NCI-H69 (cell line): ENCODE measurements around the gene LGALS3BP.
"Not testable (repeated sequence)": the region's sequence is repeated elsewhere in the genome, so short reads cannot be mapped to it uniquely, and the experiment has no call there.

Source experiments
- DNase-seq: peaks from one replicate; lab custom pipeline; 2025; lab: John Stamatoyannopoulos, UW

LGALS3BP gene, protein sequence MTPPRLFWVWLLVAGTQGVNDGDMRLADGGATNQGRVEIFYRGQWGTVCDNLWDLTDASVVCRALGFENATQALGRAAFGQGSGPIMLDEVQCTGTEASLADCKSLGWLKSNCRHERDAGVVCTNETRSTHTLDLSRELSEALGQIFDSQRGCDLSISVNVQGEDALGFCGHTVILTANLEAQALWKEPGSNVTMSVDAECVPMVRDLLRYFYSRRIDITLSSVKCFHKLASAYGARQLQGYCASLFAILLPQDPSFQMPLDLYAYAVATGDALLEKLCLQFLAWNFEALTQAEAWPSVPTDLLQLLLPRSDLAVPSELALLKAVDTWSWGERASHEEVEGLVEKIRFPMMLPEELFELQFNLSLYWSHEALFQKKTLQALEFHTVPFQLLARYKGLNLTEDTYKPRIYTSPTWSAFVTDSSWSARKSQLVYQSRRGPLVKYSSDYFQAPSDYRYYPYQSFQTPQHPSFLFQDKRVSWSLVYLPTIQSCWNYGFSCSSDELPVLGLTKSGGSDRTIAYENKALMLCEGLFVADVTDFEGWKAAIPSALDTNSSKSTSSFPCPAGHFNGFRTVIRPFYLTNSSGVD

DNA sequence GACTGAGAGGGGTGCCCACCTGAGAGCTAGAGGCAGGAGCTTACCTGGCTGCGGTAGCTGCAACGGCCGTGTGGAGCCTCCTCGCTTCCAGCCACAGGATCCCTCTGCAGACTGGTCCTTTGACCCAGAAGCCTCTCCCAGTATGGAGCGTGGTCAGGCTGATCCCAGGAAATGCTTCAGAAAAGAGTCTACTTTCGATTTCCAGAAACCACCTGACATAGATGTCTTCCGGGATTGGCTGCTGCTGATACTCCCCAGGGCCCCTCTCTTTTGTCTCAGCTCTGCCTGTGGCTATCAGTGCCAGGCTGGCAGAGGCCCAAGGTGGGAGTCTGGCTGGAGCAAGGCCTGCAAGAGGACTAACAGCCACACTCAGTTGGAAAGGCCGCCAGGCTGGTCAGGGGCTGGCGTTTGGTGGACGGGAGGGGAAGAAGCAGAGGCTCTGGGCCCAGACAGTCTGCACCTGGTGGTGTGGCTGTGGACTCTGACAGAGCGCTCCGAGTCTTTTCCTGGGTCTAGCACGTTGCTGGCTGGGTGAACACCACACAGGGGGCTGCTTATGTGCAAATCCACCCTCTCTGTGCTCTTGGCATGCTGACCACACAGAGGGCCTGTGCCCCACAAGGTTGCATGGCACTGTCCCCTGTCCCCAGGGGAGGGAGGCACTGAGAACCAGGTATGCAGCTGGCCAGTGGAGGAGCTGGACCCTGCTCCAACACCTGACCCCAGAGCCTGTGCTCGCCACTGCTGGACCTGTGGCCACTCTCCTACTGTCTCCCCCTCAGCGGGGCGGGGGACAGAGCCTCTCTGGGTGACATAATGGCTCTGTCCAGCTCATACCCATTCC, at the start of gene LGALS3BP:
LGALS3BP (minus strand) TSS at position 144 of the 844 bp plus-strand sequence. CDS start 2,732 bp downstream, outside the sequence.
- DNase-seq = peak; percentile 98

DNA sequence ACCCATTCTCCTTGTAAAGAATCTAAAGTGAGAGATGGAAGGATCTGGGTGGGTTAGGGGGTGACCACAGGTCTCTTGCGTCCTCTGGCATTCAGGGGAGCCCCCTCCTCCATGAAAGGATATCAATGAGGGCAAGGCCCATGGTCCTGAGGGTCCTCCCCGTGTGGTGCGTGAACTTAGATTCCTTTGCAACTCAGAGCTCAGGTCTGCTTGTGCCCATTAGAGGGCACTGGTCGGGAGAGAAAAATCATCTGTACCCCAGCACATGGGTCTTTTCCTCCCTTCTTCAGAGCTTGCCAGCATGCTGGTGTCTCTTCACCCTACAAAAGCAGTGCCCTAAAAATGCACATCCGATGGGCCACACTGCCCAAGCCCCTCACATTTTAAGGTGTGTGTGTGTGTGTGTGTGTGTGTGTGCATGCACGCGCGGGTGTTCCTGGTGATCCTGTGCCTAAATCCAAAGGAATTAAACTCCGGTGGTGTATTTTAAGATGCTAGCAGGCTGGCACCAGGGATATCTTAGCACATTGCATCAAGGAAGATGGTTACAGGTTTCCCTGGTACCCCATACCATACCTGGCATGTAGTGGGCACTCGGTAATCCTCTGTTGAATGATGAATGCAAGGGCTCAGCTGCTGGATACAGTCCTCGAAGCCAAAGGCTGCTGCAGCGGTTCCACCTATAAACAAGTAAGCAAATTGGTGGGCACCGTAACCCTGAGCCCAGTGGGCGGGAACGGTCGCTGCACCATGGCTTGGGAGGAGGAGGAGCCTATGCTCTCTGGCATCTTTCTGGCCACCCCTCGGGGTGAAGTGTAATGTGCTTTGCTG, 49.0 kb upstream of the LGALS3BP start:
- DNase-seq = peak; percentile 41

DNA sequence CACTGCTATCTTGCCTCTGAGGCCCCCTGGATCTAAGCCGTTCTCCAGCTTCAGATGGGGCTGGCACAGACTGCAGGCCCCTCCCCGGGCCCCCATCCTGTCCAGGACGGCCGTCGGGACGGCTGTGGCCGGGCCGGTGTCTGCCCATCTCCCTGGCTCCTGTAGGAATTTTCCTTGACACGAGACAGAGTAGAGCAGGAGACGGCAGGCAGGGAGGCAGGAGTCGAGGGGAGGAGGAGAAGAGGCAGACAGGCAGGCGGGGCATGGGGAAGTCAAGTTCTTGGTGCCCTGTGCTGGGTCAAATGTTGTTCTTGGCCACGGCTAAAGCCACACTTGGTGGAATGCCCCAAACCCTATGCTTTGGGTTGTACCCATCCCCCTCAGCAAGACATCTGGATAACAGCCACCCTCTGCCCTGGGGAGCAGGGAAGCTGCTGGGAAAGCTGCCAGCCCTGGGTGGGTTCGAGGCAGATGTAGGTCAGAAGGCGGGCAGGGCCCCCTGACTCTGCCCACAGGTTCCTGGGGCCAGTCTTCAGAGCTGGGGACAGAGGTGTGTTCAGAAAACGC, 48.3 kb upstream of the LGALS3BP start:
- peak; percentile 62 for DNase-seq

DNA sequence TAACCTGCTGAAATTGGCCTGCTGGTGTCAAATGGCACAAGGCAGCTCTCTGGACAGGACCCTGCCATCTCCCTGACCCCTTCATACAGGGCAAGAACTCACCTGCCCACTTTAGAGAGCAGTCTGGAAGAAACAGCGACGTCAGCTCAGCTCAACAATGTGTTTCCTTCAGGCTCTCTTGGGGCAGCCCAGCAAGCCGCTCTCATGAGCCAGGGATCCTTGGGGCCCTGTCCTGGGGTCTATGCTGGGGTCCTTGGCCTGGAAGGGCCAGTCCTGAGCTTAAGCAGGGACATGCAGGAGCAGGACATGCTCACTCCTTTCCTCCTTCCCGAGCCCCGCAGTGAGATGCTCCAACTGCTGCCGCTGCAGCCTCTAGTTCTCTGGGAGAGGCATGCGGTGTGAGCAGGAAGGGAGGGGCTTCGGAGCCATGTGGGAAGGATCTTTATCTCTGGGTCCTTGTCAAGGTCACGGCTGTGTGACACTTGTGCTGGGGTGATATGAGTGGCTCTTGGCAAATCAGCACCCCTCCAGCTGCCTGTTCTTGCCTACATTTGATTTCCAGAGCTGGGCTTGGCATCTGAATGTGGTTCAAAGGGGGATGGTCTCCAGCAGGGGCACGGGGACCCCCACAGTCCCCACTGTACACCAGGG, 47.7 kb upstream of the LGALS3BP start:
- DNase-seq = no peak

DNA sequence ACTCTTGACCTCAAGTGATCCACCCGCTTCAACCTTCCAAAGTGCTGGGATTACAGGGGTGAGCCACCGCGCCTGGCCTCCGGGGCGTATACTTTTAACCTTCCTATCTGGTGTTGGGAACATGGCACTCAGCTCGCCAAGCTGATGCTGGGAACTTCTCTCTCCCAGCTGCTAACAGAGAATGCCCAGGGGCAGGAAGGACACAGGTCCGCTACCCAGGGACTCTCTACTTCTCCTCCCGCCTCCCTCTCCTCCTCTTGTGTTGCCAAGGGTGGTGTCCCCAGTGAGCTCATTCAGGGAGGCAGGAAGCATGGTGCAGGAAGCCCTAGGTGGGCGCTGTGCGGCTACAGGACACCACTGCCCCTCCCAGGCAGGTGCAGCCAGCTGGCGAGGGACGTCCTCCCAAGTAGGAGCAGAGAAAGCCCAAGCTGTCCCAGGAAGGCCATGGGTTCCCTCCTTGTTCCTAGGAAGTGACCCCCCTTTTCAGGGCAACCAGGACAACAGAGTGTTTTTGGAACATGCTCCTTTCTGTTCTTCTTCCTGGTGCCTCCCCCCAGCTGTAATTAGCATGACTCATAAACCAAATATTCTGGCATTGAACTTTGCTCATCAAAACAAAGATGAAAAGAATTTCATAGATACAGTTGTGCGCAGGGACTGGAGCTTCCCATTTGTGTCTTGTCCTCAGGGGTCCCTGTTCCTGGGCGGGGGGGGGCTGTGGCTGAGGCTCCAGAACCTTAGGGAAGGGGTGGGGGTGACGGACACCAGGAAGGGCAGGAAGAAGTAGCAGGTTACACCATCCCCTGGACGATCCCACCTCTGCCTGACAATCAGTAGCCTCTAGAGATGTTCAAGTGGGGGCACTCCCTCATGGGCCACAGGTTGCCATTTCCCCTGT, 46.9 kb upstream of the LGALS3BP start:
- peak; percentile 92 for DNase-seq

DNA sequence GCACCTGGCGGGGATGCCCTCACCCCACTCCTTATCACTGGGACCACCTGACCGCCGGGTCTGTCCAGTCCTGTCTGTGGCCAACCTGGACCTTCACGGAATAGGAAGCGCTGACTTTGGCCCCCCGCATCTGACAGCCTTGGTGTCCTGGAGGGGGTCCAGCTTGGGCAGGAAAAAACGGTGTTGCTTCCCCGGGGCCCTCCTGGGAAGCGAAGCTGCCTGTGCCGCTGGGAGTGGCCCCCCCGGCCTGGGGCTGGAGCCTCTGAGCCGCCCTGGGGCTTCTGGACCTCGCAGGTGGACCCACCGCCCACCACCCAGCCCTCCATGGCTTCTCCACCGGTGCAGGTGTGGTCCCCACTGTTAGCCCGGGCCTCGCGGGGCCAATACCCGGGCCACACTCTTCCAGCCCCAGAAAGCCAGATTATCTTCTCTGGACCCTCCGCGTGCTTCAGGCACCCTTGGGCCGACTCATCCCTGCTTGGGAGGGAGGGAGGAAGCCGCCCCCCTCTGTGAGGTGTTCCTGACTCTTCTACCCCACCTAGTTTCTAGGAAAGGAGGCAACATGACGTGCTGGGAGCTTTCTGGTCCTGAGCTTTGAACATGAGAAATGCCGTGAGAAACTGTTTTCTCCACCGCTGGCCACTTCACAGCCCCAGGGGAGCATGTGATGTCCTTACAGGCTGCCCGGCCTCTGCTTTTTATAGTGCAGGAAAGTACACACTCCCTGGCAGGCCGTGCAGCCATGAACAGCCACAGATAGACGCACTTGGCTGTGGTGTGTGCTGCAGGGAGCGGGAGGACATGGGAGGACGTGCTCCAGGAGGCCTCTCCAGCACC, 45.4 kb upstream of the LGALS3BP start:
- DNase-seq = no peak

DNA sequence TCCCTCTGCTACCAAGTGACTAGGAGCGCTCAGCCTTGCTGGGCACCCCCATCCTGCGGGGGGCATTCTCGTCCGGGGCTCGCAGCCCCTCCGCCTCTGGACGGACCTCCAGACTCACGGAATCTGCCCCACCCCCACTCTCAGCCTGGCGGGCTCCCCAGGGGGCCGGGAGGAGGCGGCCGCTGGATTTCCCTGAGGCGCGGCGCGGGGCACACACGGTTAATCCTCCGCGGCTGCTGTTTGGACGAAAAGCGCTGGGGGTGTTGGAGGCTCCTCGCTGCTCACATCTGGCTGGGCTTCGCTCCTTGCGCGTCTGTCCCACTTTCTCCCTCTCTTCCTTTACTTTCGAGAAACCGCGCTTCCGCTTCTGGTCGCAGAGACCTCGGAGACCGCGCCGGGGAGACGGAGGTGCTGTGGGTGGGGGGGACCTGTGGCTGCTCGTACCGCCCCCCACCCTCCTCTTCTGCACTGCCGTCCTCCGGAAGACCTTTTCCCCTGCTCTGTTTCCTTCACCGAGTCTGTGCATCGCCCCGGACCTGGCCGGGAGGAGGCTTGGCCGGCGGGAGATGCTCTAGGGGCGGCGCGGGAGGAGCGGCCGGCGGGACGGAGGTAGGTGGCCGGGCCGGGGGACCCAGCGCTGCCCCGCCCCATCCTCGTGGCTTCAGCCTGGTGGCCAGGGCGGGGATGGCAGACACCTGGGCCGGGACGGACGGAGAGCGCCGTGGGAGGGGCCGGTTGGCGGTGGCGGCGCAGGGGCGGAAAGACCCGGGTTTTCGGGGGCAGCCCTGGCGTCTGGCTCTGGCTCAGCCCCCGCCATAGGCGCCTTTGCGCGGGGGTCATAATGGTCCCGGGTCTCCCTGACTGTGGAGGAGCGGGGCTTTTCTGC, 44.4 kb upstream of the LGALS3BP start, which contains the start of gene C1QTNF1:
C1QTNF1 (plus strand) TSS at position 284 of the 886 bp plus-strand sequence. CDS start 19,800 bp downstream, outside the sequence.
- peak; percentile 73 for DNase-seq

DNA sequence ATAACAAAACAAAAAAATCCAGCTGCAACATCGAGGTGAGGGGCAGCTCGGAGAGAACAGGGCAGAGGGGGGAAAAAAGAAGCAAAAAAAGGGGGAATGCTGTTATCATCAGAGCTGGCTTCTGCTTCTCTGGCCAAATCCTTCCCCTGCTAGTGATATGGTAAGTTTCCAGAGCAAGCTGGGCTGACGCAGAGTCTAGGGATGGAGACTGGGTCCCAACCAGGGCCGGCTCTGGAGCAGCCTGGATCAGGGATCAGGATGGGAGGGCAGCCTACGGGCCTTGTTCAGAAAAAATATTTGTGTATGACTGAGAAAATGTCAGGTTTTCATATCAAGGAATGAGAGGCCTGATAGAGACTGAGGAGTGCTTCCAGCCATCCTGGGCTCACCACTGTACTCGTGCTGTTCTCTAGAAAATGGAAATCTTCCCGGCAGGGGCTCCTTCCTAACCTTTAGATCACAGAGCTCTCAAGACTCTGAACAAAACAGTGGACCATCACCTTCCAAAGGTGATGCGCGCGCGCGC, 43.5 kb upstream of the LGALS3BP start:
- DNase-seq = no peak

DNA sequence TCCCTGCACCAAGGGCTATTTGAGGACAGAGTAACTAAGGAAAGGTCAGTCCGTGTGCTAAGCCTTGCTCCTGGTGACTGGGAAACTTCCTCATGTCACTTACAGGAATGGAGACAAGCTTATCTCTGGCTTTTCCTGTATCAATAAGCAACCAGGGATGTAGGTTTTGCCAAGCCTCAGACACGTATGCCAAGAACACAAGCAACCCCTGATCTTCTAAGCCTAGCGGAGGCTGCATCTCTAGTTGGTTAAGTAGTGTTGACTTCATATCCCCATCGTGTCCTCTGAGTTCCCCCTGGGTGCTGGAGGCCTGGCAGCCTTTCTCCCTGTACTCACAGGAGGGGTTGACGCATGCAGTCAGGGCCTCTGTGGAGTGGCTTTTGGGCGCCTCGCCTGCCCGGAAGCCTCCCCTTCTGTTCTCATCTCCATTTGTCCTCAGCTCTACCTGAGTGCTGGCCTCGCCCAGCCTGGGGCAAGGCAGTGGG, 42.8 kb upstream of the LGALS3BP start:
- DNase-seq = no peak

DNA sequence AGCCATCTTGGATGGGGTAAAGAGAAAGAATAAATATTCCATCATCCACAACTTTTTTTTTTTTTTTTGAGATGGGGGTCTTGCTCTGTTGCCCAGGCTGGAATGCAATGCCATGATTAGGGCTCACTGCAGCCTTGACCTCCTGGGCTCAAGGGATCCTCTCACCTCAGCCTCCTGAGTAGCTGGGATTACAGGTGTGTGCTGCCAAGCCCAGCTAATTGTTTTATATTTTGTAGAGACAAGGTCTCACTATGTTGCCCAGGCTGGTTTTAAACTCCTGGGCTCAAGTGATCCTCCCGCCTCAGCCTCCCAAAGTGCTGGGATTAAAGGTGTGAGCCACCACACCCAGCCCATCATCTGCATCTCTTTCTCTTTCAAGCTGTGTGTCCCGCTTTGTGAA, 42.2 kb upstream of the LGALS3BP start:
- DNase-seq = not testable (repeated sequence)

DNA sequence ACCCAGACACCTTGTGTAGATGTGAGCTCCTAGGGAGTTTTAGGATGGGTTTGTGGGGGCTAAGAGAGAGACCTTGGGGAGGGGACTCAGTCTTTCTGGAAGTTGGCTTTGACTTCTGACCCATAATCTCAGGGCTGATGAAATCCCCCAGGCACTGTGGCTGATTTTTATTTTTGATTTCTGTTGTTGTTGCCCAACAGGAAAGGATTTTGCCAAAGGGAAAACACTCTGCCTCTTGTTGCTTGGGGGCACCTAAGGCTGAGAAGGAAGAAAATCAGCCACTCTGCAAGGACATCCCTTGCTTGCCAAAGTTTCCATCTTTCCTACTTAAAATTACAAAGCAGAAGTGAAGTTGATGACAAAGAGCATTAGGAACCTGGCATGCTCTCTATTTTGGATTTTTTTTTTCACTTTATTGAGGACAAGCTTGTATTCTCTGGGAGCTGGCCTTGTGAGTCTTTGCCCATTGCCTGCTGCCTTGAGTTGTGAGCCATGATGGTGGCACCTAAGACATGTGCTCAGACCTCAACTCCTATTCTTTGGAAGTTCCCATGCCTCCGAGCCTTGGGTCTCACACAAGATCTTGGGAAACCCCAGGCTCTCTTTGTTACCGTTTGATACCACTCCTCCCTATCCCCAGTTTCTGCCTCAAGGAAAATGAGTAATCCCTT, 41.0 kb upstream of the LGALS3BP start:
- no peak for DNase-seq

DNA sequence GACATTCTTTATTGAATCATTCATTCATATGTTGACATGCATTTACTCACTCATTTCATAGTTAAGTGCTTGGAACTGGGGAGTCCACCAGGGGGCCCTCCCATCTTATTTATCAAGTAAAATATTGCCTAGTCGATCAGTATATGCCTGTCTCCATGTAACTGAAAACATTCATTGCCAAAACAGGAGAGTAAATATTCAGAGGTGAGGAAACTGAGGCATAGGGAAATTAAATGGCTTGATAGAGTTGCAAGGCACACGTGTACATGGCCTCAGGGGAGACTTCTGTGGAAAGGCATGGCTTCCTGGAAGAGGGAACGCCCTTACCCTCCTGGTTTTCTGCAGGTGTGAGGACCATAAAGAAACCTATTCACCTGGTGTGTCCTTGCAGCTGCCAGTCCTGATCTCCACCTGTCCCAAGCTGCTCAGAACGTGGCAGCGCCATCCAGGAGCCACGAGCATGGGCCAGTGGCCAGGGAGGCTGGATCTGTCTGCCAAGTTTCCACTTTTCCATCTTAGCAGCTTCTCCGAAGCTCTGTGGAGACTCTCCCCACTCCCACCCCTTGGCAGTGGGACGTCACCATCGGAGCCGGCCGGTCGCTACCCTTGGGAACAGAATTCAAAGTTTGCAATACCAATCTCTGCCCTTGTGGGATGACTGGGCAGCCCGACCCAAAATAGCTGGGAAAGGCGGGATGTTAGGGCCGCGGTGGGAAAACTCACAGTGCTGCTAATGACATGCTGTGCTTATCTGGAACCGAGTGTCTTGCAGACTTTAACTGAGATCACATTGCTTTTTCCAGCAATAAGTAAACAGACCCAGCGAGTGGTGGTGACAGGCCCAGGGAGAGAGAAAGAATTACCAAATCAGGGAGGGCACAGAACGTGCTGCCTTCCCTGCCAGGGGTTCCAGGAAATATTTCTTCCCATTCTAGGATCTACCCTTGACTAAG, 40.2 kb upstream of the LGALS3BP start:
- DNase-seq = peak; percentile 90

DNA sequence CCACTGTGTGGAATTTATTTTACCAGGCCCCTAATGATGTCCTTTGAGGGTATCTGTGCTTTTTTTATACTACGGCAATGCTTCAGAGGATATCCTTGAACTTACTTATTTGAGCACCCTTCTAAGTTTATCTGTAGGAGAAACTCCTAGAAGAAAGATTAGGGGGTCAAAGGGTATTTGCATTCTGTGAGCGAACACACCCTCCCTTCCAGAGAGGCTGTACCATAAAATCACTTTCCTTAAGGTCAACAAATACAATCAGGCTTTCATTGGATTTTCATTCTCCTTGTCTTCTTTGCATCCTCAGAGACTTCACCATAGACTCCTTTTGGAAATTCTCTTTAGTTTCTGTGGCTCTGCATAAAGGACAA, 39.5 kb upstream of the LGALS3BP start:
- no peak for DNase-seq

DNA sequence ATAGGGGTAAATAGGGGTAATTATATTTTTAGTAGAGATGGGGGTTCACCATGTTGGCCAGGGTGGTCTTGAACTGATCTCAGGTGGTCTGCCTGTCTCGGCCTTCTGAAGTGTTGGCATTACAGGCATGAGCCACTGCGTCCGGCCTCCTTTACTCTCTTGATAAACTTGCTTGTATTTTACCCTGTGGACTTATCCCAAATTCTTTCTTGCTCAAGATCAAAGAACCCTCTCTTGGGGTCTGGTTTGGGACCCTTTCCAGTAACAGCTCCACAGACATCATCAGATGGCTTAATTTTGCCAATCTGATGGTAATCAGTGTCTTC, 38.6 kb upstream of the LGALS3BP start:
- no peak for DNase-seq

DNA sequence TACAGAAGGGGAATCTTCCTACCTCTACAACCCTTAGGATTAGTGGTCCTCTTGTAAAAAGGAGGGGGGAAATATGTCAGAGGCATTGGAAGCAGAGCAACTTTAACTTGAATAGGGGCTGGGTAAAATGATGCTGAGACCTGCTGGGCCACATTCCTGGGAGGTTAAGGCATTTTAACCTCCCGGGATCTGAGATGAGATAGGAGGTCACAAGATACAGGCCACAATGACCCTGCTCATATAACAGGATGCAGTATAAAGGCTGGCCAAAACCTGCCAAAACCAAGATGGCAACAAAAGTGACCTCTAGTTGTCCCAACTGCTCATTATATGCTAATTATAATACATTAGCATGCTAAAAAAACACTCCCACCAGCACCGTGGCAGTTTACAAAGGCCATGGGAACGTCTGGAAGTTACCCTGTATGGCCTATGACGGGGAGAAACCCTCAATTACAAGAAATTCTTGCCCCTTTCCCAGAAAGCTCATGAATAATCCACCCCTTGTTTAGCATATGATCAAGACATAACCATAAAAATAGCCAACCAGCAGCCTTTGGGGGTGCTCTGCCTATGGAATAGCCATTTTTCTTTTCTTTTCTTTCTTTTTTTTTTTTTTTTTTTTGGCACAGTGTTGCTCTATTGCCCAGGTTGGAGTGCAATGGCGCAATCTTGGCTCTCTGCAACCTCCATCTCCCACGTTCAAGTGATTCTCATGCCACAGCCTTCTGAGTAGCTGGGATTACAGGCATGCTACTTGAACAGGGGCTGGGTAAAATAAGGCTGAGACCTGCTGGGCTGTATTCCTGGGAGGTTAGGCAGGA, 38.0 kb upstream of the LGALS3BP start:
- no peak for DNase-seq
